Esophagus (tissue), 2 donors: Measurements from ENCODE around the gene ABCA3. TPM values are rescaled to one million over a fixed set of nuclear protein-coding genes. Genes with fewer than 3 reads are reported as not detected.

ENCODE experiments used
- H3K27ac ChIP-seq, 2 donors: one replicate each; pipeline ENCODE4 v1.5.1; 2013; ENCODE audit warnings: low read depth in 2 of 2, mild to moderate bottlenecking in 2 of 2, inconsistent platforms in 1 of 2, low read length in 1 of 2, moderate library complexity in 1 of 2
- H3K27me3 ChIP-seq, 2 donors: one replicate each; pipeline ENCODE4 v1.6.1; 2013; ENCODE audit warnings: low read length in 2 of 2, control low read depth in 1 of 2, mild to moderate bottlenecking in 1 of 2; ENCODE audit not compliant: insufficient read depth in 2 of 2, control insufficient read depth in 1 of 2
- H3K36me3 ChIP-seq, 2 donors: one replicate each; pipeline ENCODE4 v1.6.1; 2013; ENCODE audit warnings: low read length in 1 of 2; ENCODE audit not compliant: control insufficient read depth in 2 of 2, insufficient read depth in 2 of 2
- H3K4me1 ChIP-seq, 2 donors: one replicate each; pipeline ENCODE4 v1.6.1; 2013; ENCODE audit warnings: low read length in 1 of 2; ENCODE audit not compliant: control insufficient read depth in 2 of 2, insufficient read depth in 2 of 2
- H3K4me3 ChIP-seq, 2 donors: one replicate each; pipeline ENCODE4 v1.5.1; 2013; ENCODE audit warnings: low read length in 2 of 2, mild to moderate bottlenecking in 2 of 2, low read depth in 1 of 2, moderate library complexity in 1 of 2
- H3K9me3 ChIP-seq, 2 donors: one replicate each; pipeline ENCODE4 v1.6.1; 2013; ENCODE audit warnings: mild to moderate bottlenecking in 2 of 2, low read depth in 1 of 2, low read length in 1 of 2, moderate library complexity in 1 of 2; ENCODE audit not compliant: control insufficient read depth in 2 of 2, insufficient read depth in 1 of 2
- WGBS, 2 donors: extraction: QIAGEN DNeasy Blood & Tissue Kit; methylation state at CpG; one replicate each; pipeline ENCODE4 v1.1.7; 2013; 5-methylcytosine and 5-hydroxymethylcytosine counted together
- polyA plus RNA-seq, 2 donors: library from polyadenylated mRNA; stranded (reverse); fragments of 200-250 nt; gene quantifications; one replicate each; pipeline ENCODE4 v1.2.3, GENCODE V29; 2013
- donor health status: healthy with polysubstance abuse.
- donor health status: Bipolar disorder and iron deficiency.

Gene ABCA3
- polyA plus RNA-seq, 2 donors = 1.4 to 1.7 TPM

DNA sequence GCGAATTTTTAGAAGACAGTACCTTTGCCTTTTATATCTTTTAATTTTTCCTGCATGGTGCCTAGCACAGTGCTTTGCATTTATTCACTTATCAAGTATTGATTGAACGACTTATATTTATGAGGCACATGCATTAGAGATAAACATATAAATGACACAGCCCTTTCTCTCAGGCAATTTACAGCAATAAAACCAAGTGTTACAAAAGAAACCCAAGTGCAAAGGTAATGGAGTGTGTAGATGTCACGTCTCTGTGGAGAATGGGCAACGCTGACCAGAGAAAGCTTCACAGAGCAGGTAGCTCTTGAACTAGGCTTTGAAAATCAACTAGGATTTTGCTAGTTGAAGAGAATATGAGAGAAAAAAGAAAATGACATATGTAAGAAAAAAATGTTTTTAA is 32.6 kb upstream of the ABCA3 start:
- WGBS, 2 donors = 75 to 92% methylated on average over 4 of the region's 4 CpGs
- no peaks in the 10 kb centered on the region for H3K27me3 ChIP-seq
- no peaks in the 10 kb centered on the region for H3K36me3 ChIP-seq
- H3K27ac ChIP-seq = no peak overlapping the region
- H3K9me3 ChIP-seq = no peaks in the 10 kb centered on the region
- no peak overlapping the region for H3K4me3 ChIP-seq
- no peaks in the 10 kb centered on the region for H3K4me1 ChIP-seq

DNA sequence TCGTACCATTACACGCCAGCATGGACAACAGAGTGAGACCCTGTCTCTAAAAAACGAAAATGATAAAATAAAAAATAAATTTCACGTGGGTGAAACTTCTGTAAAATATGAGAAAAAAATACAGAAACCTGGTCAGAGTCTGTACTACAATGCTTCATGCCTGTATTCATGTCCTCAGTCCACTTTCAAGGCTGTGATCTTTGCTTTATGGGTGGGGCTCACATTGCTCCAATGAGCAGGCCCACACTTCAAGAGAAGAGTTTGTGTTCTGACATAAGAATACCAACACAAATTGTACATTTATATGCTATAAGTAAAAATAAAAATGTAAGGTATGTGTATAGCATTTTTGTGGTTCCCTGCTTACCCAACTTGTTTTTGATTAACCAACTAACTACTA is 32.2 kb upstream of the ABCA3 start:
- no peak overlapping the region for H3K27ac ChIP-seq
- no peaks in the 10 kb centered on the region for H3K9me3 ChIP-seq
- 83 to 85% methylated on average over 4 of the region's 4 CpGs for WGBS, 2 donors
- no peak overlapping the region for H3K4me3 ChIP-seq
- no peaks in the 10 kb centered on the region for H3K4me1 ChIP-seq
- H3K27me3 ChIP-seq = no peaks in the 10 kb centered on the region
- H3K36me3 ChIP-seq = no peaks in the 10 kb centered on the region

DNA sequence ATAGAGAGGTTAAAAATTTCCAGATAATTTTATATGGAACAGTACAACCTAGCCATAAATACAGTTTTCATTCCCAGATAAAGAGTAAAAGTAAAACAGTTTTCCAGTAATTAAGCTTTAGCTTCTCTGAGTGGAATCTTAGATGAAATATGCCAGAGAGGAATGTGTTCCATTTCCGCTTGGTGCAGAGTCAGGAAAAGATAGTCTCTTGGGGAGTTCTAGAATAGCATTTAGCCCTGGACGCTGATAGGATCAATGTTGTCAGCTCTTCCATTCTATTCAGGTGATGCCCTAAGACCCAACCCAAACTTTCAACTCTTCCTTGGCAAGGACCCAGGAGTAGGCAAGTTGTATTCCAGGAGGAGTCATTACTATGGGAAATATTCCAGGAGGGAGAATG is 30.9 kb upstream of the ABCA3 start:
- Histone ChIP-seq H3K36me3 (no peaks in the 10 kb centered on the region), H3K9me3 (peaks cover 0 to 2% of the 10 kb centered on the region in 2 donors), H3K27ac (no peak overlapping the region), H3K4me3 (no peak overlapping the region), H3K4me1 (no peaks in the 10 kb centered on the region), H3K27me3 (no peaks in the 10 kb centered on the region)
- 67 to 87% methylated on average over 2 of the region's 2 CpGs for WGBS, 2 donors

DNA sequence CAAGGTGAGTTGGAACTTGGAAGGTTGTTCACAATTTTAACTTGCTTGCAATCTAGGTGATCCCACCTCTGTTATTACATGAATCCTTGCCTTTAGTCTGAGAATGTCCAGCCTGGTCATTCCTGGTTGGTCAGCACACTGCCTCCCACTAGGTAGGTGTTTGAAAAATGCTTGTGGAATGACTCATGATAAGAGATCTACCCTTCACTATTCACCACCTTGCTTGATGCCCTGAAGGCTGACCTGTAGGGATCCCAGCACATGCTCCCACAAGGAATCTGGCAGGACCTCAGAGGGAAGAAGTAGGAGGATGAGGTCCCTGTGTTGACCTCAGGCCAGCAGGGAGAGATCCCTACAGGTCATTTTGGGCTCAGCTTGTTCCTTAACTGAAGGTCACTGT is 30.2 kb upstream of the ABCA3 start:
- Histone ChIP-seq H3K4me3 (no peak overlapping the region), H3K36me3 (no peaks in the 10 kb centered on the region), H3K27me3 (no peaks in the 10 kb centered on the region), H3K9me3 (peaks cover 0 to 2% of the 10 kb centered on the region in 2 donors), H3K27ac (no peak overlapping the region), H3K4me1 (no peaks in the 10 kb centered on the region)

DNA sequence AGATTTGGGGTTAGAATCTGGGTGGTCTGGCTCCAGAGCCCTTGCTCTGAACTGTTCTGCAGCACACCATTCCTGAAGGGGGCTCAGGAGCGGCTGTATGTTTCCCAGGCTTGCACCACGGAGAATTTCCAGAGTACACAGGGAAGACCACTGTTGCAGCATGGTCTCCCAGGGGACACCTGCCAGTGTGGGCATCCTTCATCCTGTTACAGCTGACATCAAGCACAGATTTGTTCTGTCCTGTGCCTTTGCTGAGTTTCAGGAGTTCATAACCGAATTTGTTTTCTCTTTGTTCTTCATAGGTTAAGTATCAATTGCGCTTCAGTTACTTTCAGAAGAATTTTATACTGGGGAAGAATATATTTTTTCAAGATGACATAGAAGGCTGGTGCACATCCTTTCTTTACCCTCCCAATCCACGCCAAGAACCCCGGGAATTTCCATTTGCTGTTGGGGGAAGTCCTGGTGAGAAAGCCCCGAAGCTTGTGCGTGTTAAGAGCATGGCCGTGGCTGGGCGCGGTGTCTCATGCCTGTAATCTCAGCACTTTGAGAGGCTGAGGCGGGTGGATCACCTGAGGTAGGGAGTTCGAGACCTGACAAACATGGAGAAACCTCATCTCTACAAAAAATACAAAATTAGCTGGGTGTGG is 26.3 kb upstream of the ABCA3 start:
- Histone ChIP-seq H3K36me3 (no peaks in the 10 kb centered on the region), H3K9me3 (peaks cover 0 to 2% of the 10 kb centered on the region in 2 donors), H3K4me3 (no peak overlapping the region), H3K4me1 (no peaks in the 10 kb centered on the region), H3K27ac (no peak overlapping the region), H3K27me3 (no peaks in the 10 kb centered on the region)
- WGBS, 2 donors = 68 to 81% methylated on average over 13 of the region's 13 CpGs

DNA sequence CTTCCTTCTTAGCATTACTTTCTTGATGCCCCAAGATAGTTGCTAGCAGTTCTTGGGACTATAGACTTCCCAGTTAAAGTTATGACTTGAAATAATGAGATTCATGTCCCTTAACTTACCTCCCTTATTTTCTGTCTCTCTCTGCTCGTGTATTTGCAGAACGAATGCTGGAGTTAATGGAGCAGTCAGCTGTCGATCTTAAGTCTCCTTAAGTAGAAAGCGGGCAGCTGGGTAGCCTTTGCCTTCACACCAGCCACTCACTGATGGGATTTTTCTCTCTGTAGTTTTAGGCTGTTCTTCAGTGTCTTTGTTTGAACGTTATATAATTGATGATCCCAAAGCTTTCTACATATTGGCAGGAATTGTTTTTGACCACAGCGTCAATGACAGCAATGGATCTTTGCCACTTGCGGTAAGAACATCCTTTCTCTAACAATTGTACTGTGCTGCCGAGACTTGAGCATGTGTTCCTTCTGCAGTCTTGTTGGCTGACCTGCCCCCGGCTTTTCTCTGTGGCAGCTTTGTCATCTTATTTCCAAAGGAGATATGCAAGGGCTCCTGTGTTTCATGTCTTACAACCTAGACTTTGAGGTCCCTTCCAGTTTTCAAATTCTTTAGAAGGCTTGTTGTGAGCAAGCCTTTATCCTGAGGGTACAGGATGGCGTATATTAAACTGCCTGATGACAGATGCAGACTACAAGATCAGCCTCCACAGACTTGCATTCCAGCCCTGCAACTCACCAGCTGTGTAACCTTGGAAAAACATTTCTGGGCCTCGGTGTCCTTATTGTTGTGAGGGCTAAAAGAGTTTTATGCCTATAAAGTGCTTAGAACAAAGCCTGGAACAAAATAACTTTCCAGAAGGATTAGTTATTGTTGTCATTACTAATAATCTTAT is 25.1 kb upstream of the ABCA3 start:
- no peak overlapping the region for H3K4me3 ChIP-seq
- H3K27ac ChIP-seq = no peak overlapping the region
- no peaks in the 10 kb centered on the region for H3K36me3 ChIP-seq
- no peaks in the 10 kb centered on the region for H3K4me1 ChIP-seq
- H3K27me3 ChIP-seq = no peaks in the 10 kb centered on the region
- H3K9me3 ChIP-seq = peaks cover 0 to 2% of the 10 kb centered on the region in 2 donors
- WGBS, 2 donors = 38 to 59% methylated on average over 11 of the region's 11 CpGs

DNA sequence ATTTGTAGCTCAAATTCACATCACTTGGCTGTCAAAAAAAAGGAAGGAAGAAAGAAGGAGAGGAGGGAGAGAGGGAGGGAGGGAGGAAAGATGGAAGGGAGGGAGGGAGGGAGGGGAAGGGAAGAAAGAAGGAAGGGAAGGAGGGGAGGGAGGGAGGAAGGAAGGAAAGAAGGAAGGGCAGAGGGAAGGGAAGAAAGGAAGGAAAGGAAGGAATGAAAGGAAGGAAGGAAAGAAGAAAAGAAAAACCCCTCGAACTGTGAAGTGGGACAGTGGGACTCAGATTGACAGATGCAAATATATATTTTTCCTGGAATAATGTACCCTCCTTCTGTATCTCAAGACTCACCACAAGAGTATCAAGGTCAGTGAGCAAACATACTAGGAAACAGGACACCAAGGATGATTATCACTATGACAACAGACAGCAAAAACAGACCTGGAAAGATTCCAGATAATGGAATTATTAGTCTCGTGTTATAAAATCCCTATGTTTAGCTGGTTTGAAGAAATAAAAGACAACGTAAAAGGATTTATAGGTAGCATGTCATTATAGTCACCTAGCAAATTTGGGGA is 24.2 kb upstream of the ABCA3 start:
- H3K9me3 ChIP-seq = peaks cover 0 to 2% of the 10 kb centered on the region in 2 donors
- WGBS, 2 donors = 25 to 26% methylated on average over 3 of the region's 3 CpGs
- H3K4me1 ChIP-seq = no peaks in the 10 kb centered on the region
- H3K27me3 ChIP-seq = no peaks in the 10 kb centered on the region
- no peak overlapping the region for H3K4me3 ChIP-seq
- H3K27ac ChIP-seq = no peak overlapping the region
- H3K36me3 ChIP-seq = no peaks in the 10 kb centered on the region

DNA sequence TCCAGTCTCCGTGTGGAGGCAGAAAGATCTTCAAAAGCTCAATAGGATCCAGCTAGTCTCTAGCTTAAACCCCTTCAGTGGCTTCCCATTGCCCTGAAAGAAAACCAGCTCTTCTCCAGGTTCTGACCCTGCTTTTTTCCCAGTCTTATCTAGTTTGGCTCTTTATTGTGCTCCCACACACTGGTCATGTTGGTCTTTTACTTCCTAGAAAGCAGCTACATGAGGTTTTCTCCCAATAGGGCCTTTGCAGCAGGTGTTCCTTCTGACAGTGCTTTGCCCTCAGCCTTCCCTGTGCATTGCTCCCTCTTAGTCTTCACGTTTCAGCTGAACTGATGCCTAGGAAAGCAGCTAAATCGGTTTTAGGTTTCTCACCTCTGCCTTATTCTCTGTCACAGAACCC is 21.7 kb upstream of the ABCA3 start:
- Histone ChIP-seq H3K4me1 (no peaks in the 10 kb centered on the region), H3K27me3 (no peaks in the 10 kb centered on the region), H3K9me3 (peaks cover 0 to 2% of the 10 kb centered on the region in 2 donors)

DNA sequence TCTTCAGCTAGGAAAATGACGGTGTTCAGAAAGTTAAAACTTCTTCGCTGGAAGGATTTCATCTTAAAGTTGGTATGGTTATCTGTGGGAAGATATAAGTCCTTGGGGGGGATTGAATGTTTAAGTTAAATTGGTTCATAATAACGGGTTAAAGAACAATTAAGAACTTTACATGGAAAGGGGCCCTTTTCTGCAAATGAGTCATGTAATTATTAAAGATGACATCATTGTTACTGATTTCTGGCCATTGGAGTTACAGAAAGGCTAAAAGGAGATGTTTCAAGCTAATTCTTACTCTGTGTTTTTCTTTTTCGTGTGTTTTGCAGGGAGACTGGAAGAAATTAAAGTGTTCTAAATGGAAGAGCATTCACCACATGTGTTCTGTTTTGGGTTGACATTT is 20.6 kb upstream of the ABCA3 start:
- Histone ChIP-seq H3K4me3 (no peak overlapping the region), H3K27me3 (no peaks in the 10 kb centered on the region)
- 74 to 76% methylated on average over 4 of the region's 4 CpGs for WGBS, 2 donors

More for the DNA sequence above, 21.7 kb upstream of the ABCA3 start:
- Histone ChIP-seq H3K4me3 (no peak overlapping the region), H3K27ac (no peak overlapping the region), H3K36me3 (no peaks in the 10 kb centered on the region)
- WGBS, 2 donors = 76 to 78% methylated on average over 3 of the region's 3 CpGs

More for the DNA sequence above, 20.6 kb upstream of the ABCA3 start:
- Histone ChIP-seq H3K9me3 (no peaks in the 10 kb centered on the region), H3K27ac (no peak overlapping the region), H3K36me3 (no peaks in the 10 kb centered on the region), H3K4me1 (no peaks in the 10 kb centered on the region)
